ENCODE results near the gene PRDM16.
"Not testable (repeated sequence)": the region's sequence is repeated elsewhere in the genome, so short reads cannot be mapped to it uniquely, and the experiment has no call there.

The PRDM16 gene

DNA sequence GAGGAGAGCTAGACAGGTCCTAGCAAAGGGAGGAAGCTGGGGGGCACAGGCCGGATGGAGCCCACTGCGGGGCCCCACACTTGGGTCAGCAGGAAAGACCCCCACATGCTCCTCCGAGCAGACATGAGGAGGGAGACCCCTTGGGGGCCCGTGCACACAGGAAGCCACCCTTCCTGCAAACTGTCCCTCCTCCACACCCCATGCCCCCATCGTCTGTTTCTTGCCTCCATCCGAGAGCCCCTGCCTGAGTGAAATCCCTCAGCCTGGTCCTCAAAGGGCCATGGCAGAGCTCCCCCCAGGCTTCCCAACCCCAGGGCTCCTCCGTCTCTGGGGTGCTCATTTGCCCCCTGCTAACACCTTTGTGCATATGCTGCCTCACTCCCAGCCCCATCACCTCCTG is 168.0 kb downstream of the PRDM16 start:
- Histone ChIP-seq H3K36me3 (ENCODE audit: insufficient read depth, insufficient read length, low read length) (no peaks in the 10 kb centered on the region), H3K4me3 (ENCODE audit: insufficient read length, low read depth) (no peak overlapping the region), H3K9ac (ENCODE audit: insufficient read length, low read depth) (no peak overlapping the region), H3K9me3 (ENCODE audit: insufficient read depth, low read length) (no peaks in the 10 kb centered on the region), H3K27me3 (ENCODE audit: insufficient read depth, insufficient read length) (no peaks in the 10 kb centered on the region), H3K4me1 (ENCODE audit: insufficient read depth, insufficient read length) (peaks cover 11% of the 10 kb centered on the region)
- no peak for TF ChIP-seq ZNF274 (IDR thresholded peaks at IDR 0.05; ENCODE audit: low read depth, low read length)
- TF ChIP-seq YY1 (IDR thresholded peaks at IDR 0.05; ENCODE audit: insufficient read depth, insufficient read length), result no peak
- no peak for TF ChIP-seq SUZ12 (IDR thresholded peaks at IDR 0.05; ENCODE audit: extremely low read depth, insufficient read depth, insufficient read length)
- no peak for DNase-seq (ENCODE audit: low read depth, low spot score)

- Histone ChIP-seq H3K9ac (ENCODE audit: insufficient read length, low read depth) (no peak overlapping the region), H3K9me3 (ENCODE audit: insufficient read depth, low read length) (no peaks in the 10 kb centered on the region), H3K27me3 (ENCODE audit: insufficient read depth, insufficient read length) (no peaks in the 10 kb centered on the region), H3K36me3 (ENCODE audit: insufficient read depth, insufficient read length, low read length) (no peaks in the 10 kb centered on the region), H3K4me3 (ENCODE audit: insufficient read length, low read depth) (no peak overlapping the region), H3K4me1 (ENCODE audit: insufficient read depth, insufficient read length) (peaks cover 11% of the 10 kb centered on the region)
- no peak for DNase-seq (ENCODE audit: low read depth, low spot score)
- TF ChIP-seq SUZ12 (IDR thresholded peaks at IDR 0.05; ENCODE audit: extremely low read depth, insufficient read depth, insufficient read length), result no peak
- no peak for TF ChIP-seq YY1 (IDR thresholded peaks at IDR 0.05; ENCODE audit: insufficient read depth, insufficient read length)
- TF ChIP-seq ZNF274 (IDR thresholded peaks at IDR 0.05; ENCODE audit: low read depth, low read length), result no peak
Measured at GRCh38 chr1:3237570-3237969, 168.6 kb downstream of the PRDM16 start.

GRCh38 chr1:3237994-3238702 is 169.1 kb downstream of the PRDM16 start:
- H3K4me3 ChIP-seq (ENCODE audit: insufficient read length, low read depth), result no peak overlapping the region
- peaks cover 11% of the 10 kb centered on the region for H3K4me1 ChIP-seq (ENCODE audit: insufficient read depth, insufficient read length)
- no peaks in the 10 kb centered on the region for H3K27me3 ChIP-seq (ENCODE audit: insufficient read depth, insufficient read length)
- no peak for TF ChIP-seq ZNF274 (IDR thresholded peaks at IDR 0.05; ENCODE audit: low read depth, low read length)
- no peak for TF ChIP-seq SUZ12 (IDR thresholded peaks at IDR 0.05; ENCODE audit: extremely low read depth, insufficient read depth, insufficient read length)
- TF ChIP-seq YY1 (IDR thresholded peaks at IDR 0.05; ENCODE audit: insufficient read depth, insufficient read length), result no peak
- H3K36me3 ChIP-seq (ENCODE audit: insufficient read depth, insufficient read length, low read length), result no peaks in the 10 kb centered on the region
- no peaks in the 10 kb centered on the region for H3K9me3 ChIP-seq (ENCODE audit: insufficient read depth, low read length)
- H3K9ac ChIP-seq (ENCODE audit: insufficient read length, low read depth), result no peak overlapping the region
- no peak for DNase-seq (ENCODE audit: low read depth, low spot score)

DNA sequence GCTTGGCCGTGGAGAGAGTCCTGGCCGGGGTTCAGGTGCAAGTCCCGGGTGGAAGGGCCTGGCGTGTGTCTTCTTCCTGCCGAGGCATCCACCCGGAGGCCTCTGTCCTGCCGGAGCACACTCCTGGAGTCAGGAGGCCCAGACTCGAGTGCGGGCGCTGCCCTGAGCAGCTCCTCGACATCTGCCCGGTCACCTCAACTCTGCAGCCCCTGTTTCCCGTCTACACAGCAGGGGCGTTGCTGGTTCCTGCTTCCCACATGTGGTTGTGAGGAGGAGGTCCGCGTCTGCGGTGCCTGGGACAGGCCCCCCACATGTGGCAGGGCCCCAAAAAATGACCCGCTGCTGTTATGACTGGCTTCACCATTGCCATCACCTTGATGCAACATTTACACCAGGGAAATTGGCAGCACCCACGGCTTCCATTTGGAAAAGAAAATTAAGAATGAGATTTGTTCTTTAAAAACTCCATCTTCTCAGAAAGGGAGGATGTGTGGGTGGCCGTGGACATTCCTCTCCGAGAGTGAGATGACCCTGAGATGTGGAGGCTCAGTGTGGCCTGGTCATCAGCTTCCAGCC is 169.8 kb downstream of the PRDM16 start:
- TF ChIP-seq SUZ12 (IDR thresholded peaks at IDR 0.05; ENCODE audit: extremely low read depth, insufficient read depth, insufficient read length), result no peak
- TF ChIP-seq YY1 (IDR thresholded peaks at IDR 0.05; ENCODE audit: insufficient read depth, insufficient read length), result no peak
- TF ChIP-seq ZNF274 (IDR thresholded peaks at IDR 0.05; ENCODE audit: low read depth, low read length), result no peak
- DNase-seq (ENCODE audit: low read depth, low spot score), result no peak
- Histone ChIP-seq H3K9me3 (ENCODE audit: insufficient read depth, low read length) (no peaks in the 10 kb centered on the region), H3K27me3 (ENCODE audit: insufficient read depth, insufficient read length) (no peaks in the 10 kb centered on the region), H3K4me3 (ENCODE audit: insufficient read length, low read depth) (no peak overlapping the region), H3K4me1 (ENCODE audit: insufficient read depth, insufficient read length) (peaks cover 11% of the 10 kb centered on the region), H3K36me3 (ENCODE audit: insufficient read depth, insufficient read length, low read length) (no peaks in the 10 kb centered on the region), H3K9ac (ENCODE audit: insufficient read length, low read depth) (no peak overlapping the region)

GRCh38 chr1:3239991-3240390 is 171.0 kb downstream of the PRDM16 start:
- H3K4me3 ChIP-seq (ENCODE audit: insufficient read length, low read depth); H3K27me3 ChIP-seq (ENCODE audit: insufficient read depth, insufficient read length); H3K9me3 ChIP-seq (ENCODE audit: insufficient read depth, low read length); DNase-seq (ENCODE audit: low read depth, low spot score); H3K9ac ChIP-seq (ENCODE audit: insufficient read length, low read depth); H3K36me3 ChIP-seq (ENCODE audit: insufficient read depth, insufficient read length, low read length): not testable (repeated sequence)
- H3K4me1 ChIP-seq (ENCODE audit: insufficient read depth, insufficient read length), result peaks cover 11% of the 10 kb centered on the region

DNA sequence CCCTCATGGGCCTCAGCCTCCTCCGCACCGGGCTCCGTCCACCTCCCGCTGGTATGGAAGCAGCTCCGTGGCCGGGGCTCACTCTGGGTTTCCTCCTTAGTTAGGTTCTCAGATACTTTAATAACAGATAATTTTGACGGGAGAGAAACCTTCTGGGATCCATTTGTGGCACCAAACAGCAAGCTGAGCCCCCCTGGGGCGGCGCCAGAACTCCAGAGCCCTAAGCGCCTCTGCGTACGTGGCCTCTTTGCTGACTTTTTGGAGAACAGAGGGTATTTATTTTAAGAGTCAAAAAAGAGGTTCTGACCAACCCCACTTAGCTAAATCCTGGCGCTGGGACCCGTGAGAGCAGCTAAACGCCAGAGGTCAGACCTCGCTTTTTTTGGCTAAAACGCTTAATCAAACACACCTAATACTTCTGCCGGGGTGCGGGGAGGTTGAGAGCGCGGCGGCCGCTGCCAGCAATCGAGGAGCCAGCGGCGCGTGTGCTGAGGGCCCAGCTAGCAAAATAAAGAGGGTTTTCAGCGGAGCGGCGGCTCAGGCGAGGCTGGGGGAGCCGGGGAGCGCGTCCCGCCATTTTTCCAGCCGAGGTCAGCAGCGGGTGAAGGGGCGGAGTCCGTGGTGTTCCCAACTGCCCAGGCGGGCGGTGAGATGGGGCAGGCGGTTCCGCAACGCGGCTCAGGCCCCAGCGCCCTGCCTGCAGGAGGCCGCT is 171.7 kb downstream of the PRDM16 start:
- no peak for TF ChIP-seq ZNF274 (IDR thresholded peaks at IDR 0.05; ENCODE audit: low read depth, low read length)
- TF ChIP-seq YY1 (IDR thresholded peaks at IDR 0.05; ENCODE audit: insufficient read depth, insufficient read length), result no peak
- no peak for TF ChIP-seq SUZ12 (IDR thresholded peaks at IDR 0.05; ENCODE audit: extremely low read depth, insufficient read depth, insufficient read length)
- Histone ChIP-seq H3K36me3 (ENCODE audit: insufficient read depth, insufficient read length, low read length) (no peaks in the 10 kb centered on the region), H3K4me3 (ENCODE audit: insufficient read length, low read depth) (no peak overlapping the region), H3K27me3 (ENCODE audit: insufficient read depth, insufficient read length) (no peaks in the 10 kb centered on the region), H3K4me1 (ENCODE audit: insufficient read depth, insufficient read length) (peaks cover 10% of the 10 kb centered on the region), H3K9me3 (ENCODE audit: insufficient read depth, low read length) (no peaks in the 10 kb centered on the region), H3K9ac (ENCODE audit: insufficient read length, low read depth) (no peak overlapping the region)
- no peak for DNase-seq (ENCODE audit: low read depth, low spot score)

DNA sequence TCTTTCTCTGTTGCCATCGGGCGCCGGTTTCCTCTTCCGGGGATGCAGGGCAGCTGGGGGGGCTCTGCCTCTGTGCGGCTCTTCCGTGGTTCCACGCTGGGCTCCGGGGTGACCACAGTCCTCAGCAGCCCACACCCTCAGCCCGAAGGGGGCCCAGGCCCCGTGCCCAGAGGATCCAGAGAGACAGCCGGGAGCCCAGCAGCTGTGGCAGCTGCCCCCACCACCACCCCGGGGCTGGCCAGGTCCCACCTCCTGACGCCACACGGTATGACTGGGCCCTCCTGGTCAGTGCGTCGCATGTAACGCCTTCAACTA is 172.2 kb downstream of the PRDM16 start:
- H3K27me3 ChIP-seq (ENCODE audit: insufficient read depth, insufficient read length), result no peaks in the 10 kb centered on the region

More for the DNA sequence above, 172.2 kb downstream of the PRDM16 start:
- no peaks in the 10 kb centered on the region for H3K36me3 ChIP-seq (ENCODE audit: insufficient read depth, insufficient read length, low read length)
- no peak for DNase-seq (ENCODE audit: low read depth, low spot score)
- H3K9ac ChIP-seq (ENCODE audit: insufficient read length, low read depth), result no peak overlapping the region
- H3K4me3 ChIP-seq (ENCODE audit: insufficient read length, low read depth), result no peak overlapping the region
- no peaks in the 10 kb centered on the region for H3K9me3 ChIP-seq (ENCODE audit: insufficient read depth, low read length)
- peaks cover 5% of the 10 kb centered on the region for H3K4me1 ChIP-seq (ENCODE audit: insufficient read depth, insufficient read length)
- TF ChIP-seq SUZ12 (IDR thresholded peaks at IDR 0.05; ENCODE audit: extremely low read depth, insufficient read depth, insufficient read length) (no peak), YY1 (IDR thresholded peaks at IDR 0.05; ENCODE audit: insufficient read depth, insufficient read length) (no peak), ZNF274 (IDR thresholded peaks at IDR 0.05; ENCODE audit: low read depth, low read length) (no peak)
